Neural progenitor cell (in vitro differentiated cells): ENCODE data around the gene TPSB2. TPM values are rescaled to one million over a fixed set of nuclear protein-coding genes. Genes with fewer than 3 reads are reported as not detected.
A peak's percentile ranks its signal among the peaks of the same experiment; 100 is the strongest.

Source experiments
- DNase-seq: peaks from one replicate; pipeline ENCODE4 v3.0.0-alpha.2; 2016; ENCODE audit warnings: low spot score
- H2AFZ ChIP-seq: fragments of 200-600 bp; sonication (generic); replicated peaks from 2 replicates; pipeline ENCODE4 v1.6.1; 2016; ENCODE audit warnings: antibody characterized with exemption
- H3F3A ChIP-seq: fragments of 200-600 bp; sonication (generic); 2 replicates; pipeline ENCODE4 v1.6.1; 2016; ENCODE audit warnings: antibody characterized with exemption, low read depth
- H3K27ac ChIP-seq: fragments of 200-600 bp; sonication (generic); 2 replicates; pipeline ENCODE4 v1.5.1; 2016; ENCODE audit warnings: mild to moderate bottlenecking
- H3K27me3 ChIP-seq: fragments of 200-600 bp; sonication (generic); 2 replicates; pipeline ENCODE4 v1.6.1; 2016; ENCODE audit warnings: mild to moderate bottlenecking, moderate library complexity
- H3K36me3 ChIP-seq: fragments of 200-600 bp; sonication (generic); 2 replicates; pipeline ENCODE4 v1.5.1; 2016
- H3K4me1 ChIP-seq: fragments of 200-600 bp; sonication (generic); 2 replicates; pipeline ENCODE4 v1.6.1; 2016; ENCODE audit warnings: mixed run types
- H3K4me2 ChIP-seq: fragments of 200-600 bp; sonication (generic); 2 replicates; pipeline ENCODE4 v1.6.1; 2016
- H3K4me3 ChIP-seq: fragments of 200-600 bp; sonication (generic); 2 replicates; pipeline ENCODE4 v1.5.1; 2016
- H3K79me2 ChIP-seq: fragments of 200-600 bp; sonication (generic); 2 replicates; pipeline ENCODE4 v1.6.1; 2016; ENCODE audit warnings: low read depth
- H3K9ac ChIP-seq: fragments of 200-600 bp; sonication (generic); 2 replicates; pipeline ENCODE4 v1.6.1; 2016
- H3K9me3 ChIP-seq: fragments of 200-600 bp; sonication (generic); 2 replicates; pipeline ENCODE4 v1.5.1; 2016; ENCODE audit warnings: low read depth
- H4K20me1 ChIP-seq: fragments of 200-600 bp; sonication (generic); 2 replicates; pipeline ENCODE4 v1.6.1; 2016; ENCODE audit warnings: low read depth
- H3K27ac Mint-ChIP-seq: 3 replicates; pipeline ENCODE4 v1.8.0; 2021; ENCODE audit warnings: mixed read lengths
- H3K27me3 Mint-ChIP-seq: 2 replicates; pipeline ENCODE4 v1.8.0; 2022; ENCODE audit warnings: low read depth, mild to moderate bottlenecking, inconsistent platforms, moderate library complexity, mixed read lengths; ENCODE audit not compliant: insufficient read depth
- H3K36me3 Mint-ChIP-seq: 3 replicates; pipeline ENCODE4 v1.8.0; 2021; ENCODE audit warnings: mixed read lengths
- H3K4me1 Mint-ChIP-seq: 3 replicates; pipeline ENCODE4 v1.8.0; 2021; ENCODE audit warnings: mixed read lengths
- H3K4me3 Mint-ChIP-seq: 3 replicates; pipeline ENCODE4 v1.8.0; 2021; ENCODE audit warnings: mild to moderate bottlenecking, moderate library complexity, mixed read lengths
- H3K9me3 Mint-ChIP-seq: 3 replicates; pipeline ENCODE4 v1.8.0; 2020; ENCODE audit warnings: mixed read lengths
- EZH2 ChIP-seq: fragments of 200-600 bp; sonication (generic); IDR thresholded peaks from 2 replicates; pipeline ENCODE4 v1.6.1; 2017; ENCODE audit warnings: antibody characterized with exemption, mild to moderate bottlenecking, moderate library complexity
- EZH2phosphoT487 ChIP-seq: fragments of 200-600 bp; sonication (generic); IDR thresholded peaks from 2 replicates; pipeline ENCODE4 v1.6.1; 2017; ENCODE audit warnings: antibody characterized with exemption
- total RNA-seq: library from RNA; depleted of rRNA; stranded (reverse); fragments of >200 nt; gene quantifications from 2 replicates; pipeline ENCODE4 v1.2.3, GENCODE V29; 2015; ENCODE audit warnings: low replicate concordance
- TF ChIP-seq, protein P1 (sequence below): fragments of 200-600 bp; sonication (generic); IDR thresholded peaks from 2 replicates; pipeline ENCODE4 v1.5.1; 2017; ENCODE audit warnings: antibody characterized with exemption, mild to moderate bottlenecking

TPSB2 gene
- total RNA-seq, 1 donor from 2014 or later: not detected

DNA sequence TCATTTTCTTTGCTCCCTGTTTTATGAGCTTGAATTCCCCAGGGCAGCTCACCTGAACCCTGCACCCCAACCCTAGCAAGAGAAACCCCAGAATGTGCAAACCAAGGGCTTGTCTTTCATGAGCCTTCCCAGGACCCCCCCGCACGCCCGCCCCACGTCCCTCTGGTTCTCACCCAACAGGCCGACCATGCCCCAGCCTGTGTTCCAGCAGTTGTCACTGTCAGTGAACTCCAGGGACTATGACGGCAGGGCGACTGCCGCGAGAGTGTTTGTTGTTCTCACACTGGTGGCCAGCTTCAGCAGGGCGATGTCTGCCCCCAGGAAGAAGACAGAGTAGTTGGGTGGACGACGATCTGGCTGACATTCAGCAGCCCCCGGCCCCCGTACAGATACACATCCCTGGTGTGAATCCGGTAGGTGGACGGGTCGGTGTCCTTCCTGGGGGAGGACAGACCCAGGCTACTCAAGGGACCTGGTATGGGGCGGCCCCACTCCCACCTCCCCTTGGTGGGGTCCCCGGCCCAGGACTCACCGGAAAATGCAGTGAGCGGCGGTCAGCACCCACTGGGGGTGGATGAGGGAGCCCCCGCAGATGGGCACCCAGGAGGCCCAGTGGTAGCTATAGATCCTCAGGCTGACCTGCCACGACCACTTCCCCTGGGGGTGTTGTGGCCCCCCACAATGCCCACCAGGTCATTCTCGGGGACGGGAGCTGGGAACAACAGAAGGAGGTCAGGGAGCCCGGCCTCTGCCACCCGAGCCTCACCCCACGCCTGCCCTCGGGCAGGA is 46.0 kb upstream of the TPSB2 start:
- H3K27ac ChIP-seq: no peak overlapping the region
- no peaks in the 10 kb centered on the region for H3K36me3 ChIP-seq
- H3K36me3 Mint-ChIP-seq: no peaks in the 10 kb centered on the region
- no peak overlapping the region for H3K27ac Mint-ChIP-seq
- no peak overlapping the region for H3K4me3 ChIP-seq
- H3K9ac ChIP-seq: no peak overlapping the region
- DNase-seq: no peak
- H3K27me3 Mint-ChIP-seq: peaks cover 12% of the 10 kb centered on the region
- H3K27me3 ChIP-seq: no peaks in the 10 kb centered on the region
- peaks cover 14% of the 10 kb centered on the region for H3K4me1 ChIP-seq
- H2AFZ ChIP-seq: no peak overlapping the region
- TF ChIP-seq EZH2 (no peak), EZH2phosphoT487 (no peak)
- TF ChIP-seq, protein P1, sequence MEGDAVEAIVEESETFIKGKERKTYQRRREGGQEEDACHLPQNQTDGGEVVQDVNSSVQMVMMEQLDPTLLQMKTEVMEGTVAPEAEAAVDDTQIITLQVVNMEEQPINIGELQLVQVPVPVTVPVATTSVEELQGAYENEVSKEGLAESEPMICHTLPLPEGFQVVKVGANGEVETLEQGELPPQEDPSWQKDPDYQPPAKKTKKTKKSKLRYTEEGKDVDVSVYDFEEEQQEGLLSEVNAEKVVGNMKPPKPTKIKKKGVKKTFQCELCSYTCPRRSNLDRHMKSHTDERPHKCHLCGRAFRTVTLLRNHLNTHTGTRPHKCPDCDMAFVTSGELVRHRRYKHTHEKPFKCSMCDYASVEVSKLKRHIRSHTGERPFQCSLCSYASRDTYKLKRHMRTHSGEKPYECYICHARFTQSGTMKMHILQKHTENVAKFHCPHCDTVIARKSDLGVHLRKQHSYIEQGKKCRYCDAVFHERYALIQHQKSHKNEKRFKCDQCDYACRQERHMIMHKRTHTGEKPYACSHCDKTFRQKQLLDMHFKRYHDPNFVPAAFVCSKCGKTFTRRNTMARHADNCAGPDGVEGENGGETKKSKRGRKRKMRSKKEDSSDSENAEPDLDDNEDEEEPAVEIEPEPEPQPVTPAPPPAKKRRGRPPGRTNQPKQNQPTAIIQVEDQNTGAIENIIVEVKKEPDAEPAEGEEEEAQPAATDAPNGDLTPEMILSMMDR: no peak
- H3F3A ChIP-seq: peaks cover 6% of the 10 kb centered on the region
- H3K4me2 ChIP-seq: no peak overlapping the region
- no peaks in the 10 kb centered on the region for H3K79me2 ChIP-seq
- peaks cover 3% of the 10 kb centered on the region for H3K4me1 Mint-ChIP-seq
- peak overlapping the region; percentile 43 for H3K4me3 Mint-ChIP-seq
- no peaks in the 10 kb centered on the region for H3K9me3 ChIP-seq
- H4K20me1 ChIP-seq: no peaks in the 10 kb centered on the region
- peaks cover 4% of the 10 kb centered on the region for H3K9me3 Mint-ChIP-seq

- no peak for DNase-seq
- Mint-ChIP-seq H3K4me3 (no peak overlapping the region), H3K4me1 (peaks cover 3% of the 10 kb centered on the region), H3K36me3 (no peaks in the 10 kb centered on the region), H3K27me3 (peaks cover 17% of the 10 kb centered on the region), H3K27ac (no peak overlapping the region), H3K9me3 (peaks cover 4% of the 10 kb centered on the region)
- H3K4me3 ChIP-seq: no peak overlapping the region
- peaks cover 6% of the 10 kb centered on the region for H3F3A ChIP-seq
- no peaks in the 10 kb centered on the region for H3K27me3 ChIP-seq
- H3K4me1 ChIP-seq: peaks cover 14% of the 10 kb centered on the region
- no peak overlapping the region for H3K4me2 ChIP-seq
- H3K9me3 ChIP-seq: no peaks in the 10 kb centered on the region
- H4K20me1 ChIP-seq: no peaks in the 10 kb centered on the region
- H2AFZ ChIP-seq: no peak overlapping the region
- no peak overlapping the region for H3K9ac ChIP-seq
- H3K79me2 ChIP-seq: no peaks in the 10 kb centered on the region
- no peak overlapping the region for H3K27ac ChIP-seq
- TF ChIP-seq EZH2 (no peak), EZH2phosphoT487 (no peak)
- TF ChIP-seq, protein P1: no peak
- H3K36me3 ChIP-seq: no peaks in the 10 kb centered on the region
Observed at GRCh38 chr16:1274767-1275166, 44.8 kb upstream of the TPSB2 start.

DNA sequence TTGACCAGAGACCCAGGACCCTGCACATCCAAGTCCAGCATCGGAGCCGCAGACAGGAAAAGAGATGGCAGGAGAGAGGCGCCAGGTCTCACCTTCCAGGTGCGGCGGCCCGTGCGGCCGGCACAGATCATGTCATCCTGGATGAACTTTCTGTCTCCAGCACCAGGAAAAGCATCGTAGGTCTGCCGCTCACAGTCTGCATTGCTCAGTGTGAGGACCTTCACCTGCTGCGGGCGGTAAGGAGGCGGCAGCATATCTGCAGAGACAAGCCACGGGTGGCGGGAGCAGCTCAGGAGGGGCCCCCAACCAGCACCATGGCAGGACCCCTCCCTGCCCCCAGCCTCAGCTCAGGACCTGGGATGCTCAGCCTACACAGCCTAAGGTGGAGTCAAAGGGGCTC is 43.8 kb upstream of the TPSB2 start:
- Histone ChIP-seq H3K4me1 (peaks cover 12% of the 10 kb centered on the region), H3K9me3 (no peaks in the 10 kb centered on the region), H3F3A (peaks cover 6% of the 10 kb centered on the region), H3K9ac (no peak overlapping the region), H3K4me2 (no peak overlapping the region), H3K4me3 (no peak overlapping the region), H3K36me3 (no peaks in the 10 kb centered on the region), H3K79me2 (no peaks in the 10 kb centered on the region), H3K27ac (no peak overlapping the region), H3K27me3 (no peaks in the 10 kb centered on the region), H4K20me1 (no peaks in the 10 kb centered on the region), H2AFZ (no peak overlapping the region)
- H3K4me3 Mint-ChIP-seq: no peak overlapping the region
- peaks cover 3% of the 10 kb centered on the region for H3K4me1 Mint-ChIP-seq
- H3K27ac Mint-ChIP-seq: no peak overlapping the region
- no peaks in the 10 kb centered on the region for H3K36me3 Mint-ChIP-seq
- DNase-seq: no peak
- TF ChIP-seq EZH2phosphoT487: no peak
- TF ChIP-seq EZH2: no peak
- H3K9me3 Mint-ChIP-seq: peaks cover 4% of the 10 kb centered on the region
- peaks cover 18% of the 10 kb centered on the region for H3K27me3 Mint-ChIP-seq
